Dermis blood vessel endothelial cell (primary cell): ENCODE results near the gene MAPK11. TPM values are rescaled to one million over a fixed set of nuclear protein-coding genes. Genes with fewer than 3 reads are reported as not detected.

Source experiments
- DNase-seq: peaks from one replicate; pipeline ENCODE4 v3.0.0; 2010
- total RNA-seq: library from RNA; depleted of rRNA; stranded (reverse); fragments of >200 nt; gene quantifications from 2 replicates; pipeline ENCODE4 v1.2.3, GENCODE V29; 2014

Gene MAPK11
- total RNA-seq, 1 donor from 2014 or later = 41.7 TPM

DNA sequence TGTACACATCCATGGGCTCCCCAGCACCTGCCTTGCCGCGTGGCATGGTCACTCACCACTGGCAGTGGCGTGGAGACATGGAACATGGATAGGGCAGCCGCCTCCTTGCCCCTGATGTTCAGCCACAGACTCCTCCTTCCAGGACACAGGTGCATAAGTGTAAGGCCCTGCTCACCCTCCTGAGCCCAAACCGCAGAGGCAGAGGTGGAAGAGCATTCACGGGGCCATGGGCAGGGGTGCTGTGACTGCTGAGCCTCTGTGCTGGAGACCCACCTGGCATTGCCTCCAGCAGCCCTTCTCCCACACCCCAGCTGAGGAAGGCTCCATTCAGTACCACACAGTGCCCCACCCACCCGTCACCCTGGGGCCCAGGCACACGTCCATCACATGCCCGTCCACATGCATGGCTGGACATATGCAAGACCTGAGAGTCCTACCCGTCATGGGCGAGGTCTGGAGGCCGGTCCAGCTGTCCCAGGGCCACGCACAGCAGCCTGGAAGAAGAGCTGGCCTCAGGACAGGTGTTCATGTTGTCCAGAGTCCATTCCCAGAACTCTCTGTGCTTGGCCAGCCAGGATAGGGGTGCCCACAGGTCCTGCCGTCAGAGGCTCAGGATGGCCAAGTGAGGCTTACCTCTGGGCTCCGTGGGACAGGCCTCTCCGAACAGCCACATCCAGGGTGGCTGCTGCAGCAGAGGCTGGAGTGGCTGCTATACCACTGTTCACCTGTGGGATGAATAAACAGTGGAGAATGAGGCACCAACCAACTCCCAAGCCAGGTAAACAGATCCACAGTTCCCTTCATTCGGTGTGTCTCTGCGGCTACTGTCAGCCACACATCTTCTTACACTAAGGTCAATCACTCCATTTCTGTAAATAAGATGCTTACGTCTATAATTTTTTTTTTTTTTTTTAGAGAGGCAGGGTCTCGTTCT, 23.7 kb downstream of the MAPK11 start:
- DNase-seq = peak; percentile 13

GRCh38 chr22:50245214-50246072, 24.7 kb downstream of the MAPK11 start:
- DNase-seq = no peak

GRCh38 chr22:50244420-50245213, 25.6 kb downstream of the MAPK11 start, which contains the start of gene TUBGCP6:
TSS of gene TUBGCP6 (minus strand) at chr22:50245023. CDS start at chr22:50244459, 564 bp downstream.
- DNase-seq = peak; percentile 96

- peak; percentile 27 for DNase-seq
Measured at GRCh38 chr22:50243685-50244419, 26.3 kb downstream of the MAPK11 start.

DNA sequence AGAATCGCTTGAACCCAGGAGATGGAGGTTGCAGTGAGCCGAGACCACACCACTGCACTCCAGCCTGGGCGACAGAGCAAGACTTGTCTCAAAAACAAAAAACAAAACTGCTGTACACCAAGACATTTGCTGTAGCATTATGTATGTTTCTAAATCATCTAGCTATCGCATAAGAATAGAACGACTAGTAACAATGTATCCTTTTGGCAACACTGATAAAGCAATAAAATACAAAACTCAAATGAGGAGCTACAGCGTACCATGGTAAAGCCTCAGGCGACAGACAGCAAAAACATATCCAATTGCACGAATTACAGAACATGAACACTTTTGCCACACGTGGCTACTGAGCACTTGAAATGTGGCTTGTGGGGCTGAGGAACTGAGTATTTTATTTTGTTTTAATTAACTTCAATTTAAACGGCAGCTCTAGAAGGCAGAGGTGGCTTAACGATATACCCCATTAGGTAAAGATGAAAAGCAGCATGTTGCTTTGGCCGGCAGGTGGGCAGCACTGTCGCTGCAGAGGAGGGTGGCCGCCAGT, 27.7 kb downstream of the MAPK11 start:
- no peak for DNase-seq

- peak; percentile 22 for DNase-seq
Measured at GRCh38 chr22:50238755-50239154, 31.4 kb downstream of the MAPK11 start.

DNA sequence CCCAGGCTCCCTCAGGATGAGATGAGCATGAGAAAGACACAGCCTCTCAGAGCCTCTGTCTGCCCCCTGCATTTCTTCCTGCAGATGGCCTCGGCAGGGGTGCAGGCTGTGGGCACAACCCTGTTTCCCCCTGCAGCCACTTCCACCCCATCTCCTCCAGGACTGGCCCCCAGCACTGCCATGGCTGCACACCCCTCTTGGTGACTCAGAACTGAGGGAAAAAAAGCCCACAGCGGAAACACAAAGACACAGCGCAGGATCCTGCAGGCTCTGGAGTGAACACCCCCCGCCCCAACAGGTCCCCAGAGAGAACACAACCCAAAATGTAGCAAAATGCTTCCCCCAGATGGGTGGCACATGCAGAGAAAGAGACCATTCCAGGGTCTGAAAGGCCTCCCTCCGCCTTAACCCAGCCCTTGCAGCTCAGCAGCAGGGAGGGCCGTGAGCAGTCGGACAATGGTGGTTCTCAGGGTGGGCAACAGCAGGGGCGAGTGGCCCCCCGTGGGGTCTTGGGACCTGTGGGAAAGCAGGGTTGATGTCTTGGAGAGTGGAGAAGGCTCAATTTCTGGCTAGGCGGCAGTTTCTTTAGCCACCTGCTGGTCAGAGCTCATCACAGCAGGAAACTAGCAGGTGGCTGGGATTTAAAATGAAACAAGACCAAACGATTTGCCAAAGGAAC, 33.3 kb downstream of the MAPK11 start:
- DNase-seq = peak; percentile 59

DNA sequence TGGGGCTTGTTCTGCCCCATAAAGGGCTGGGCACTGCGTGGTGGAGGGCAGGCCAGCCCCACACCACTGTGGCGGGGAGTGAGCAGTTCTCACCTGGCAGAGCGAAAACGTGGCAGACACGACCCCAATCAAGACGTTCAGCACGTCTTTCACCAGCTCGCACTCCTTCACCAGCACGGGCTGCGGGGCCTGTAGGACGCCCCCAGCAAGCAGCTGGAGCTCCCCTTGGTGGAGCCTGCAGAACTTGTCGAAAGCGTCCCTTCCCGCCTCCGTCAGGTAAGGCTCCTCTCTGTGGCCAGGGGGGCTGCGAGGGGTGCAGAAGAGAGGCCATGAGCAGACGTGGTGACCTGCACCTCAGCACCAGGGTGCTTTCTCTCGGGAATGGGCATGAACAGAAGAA, 37.0 kb downstream of the MAPK11 start:
- no peak for DNase-seq

DNA sequence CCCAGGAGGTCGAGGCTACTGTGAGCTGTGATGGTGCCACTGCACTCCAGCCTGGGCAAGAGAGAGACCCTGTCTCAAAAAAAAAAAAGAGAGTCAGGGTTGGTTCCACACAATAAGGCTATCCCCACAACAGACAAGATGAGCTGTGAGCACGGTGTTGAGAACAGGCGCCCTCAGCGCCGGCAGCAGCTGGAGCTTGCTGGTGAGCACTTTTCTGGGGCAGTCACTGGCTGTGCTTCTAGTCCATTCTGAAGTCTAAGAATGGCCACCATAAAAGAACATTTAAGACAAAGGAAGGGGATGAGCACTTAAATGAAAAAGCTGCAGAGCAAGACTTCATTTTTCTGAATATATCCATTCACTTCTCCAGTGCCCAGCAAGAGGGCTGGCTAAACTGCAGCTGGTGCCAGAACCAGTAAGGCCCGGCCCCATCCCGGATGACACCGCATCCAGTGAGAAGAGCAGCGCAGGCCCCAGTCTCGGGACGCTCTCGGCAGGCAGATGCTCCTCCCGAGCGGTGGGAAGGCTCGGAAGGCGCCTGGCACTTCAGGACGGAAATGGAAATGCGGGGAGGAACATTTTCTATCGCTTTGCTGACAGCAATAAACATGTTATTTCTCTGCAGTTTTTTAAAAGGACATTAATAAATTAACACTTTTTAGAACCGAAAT, 37.6 kb downstream of the MAPK11 start:
- DNase-seq = no peak

DNA sequence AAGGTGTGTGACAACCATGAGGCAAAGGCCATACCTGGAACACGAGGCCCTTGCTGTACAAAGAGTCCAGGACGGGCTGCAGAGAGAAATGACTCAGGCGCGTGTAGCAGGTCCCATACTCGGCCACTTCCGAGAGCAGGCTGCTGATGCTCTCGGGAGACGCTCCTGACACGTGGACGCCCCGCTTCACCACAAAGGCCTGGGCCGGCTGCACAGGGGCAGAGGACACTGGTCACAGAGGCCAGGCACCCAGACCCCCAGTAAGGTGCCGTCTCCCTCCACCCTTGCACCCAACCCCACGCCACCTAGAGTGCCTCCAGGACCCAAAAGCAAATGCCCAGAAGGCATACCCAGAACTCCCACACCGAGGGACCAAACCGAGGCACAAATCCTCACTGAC, 40.8 kb downstream of the MAPK11 start:
- no peak for DNase-seq

- no peak for DNase-seq
Measured at GRCh38 chr22:50228366-50228765, 41.8 kb downstream of the MAPK11 start.

DNA sequence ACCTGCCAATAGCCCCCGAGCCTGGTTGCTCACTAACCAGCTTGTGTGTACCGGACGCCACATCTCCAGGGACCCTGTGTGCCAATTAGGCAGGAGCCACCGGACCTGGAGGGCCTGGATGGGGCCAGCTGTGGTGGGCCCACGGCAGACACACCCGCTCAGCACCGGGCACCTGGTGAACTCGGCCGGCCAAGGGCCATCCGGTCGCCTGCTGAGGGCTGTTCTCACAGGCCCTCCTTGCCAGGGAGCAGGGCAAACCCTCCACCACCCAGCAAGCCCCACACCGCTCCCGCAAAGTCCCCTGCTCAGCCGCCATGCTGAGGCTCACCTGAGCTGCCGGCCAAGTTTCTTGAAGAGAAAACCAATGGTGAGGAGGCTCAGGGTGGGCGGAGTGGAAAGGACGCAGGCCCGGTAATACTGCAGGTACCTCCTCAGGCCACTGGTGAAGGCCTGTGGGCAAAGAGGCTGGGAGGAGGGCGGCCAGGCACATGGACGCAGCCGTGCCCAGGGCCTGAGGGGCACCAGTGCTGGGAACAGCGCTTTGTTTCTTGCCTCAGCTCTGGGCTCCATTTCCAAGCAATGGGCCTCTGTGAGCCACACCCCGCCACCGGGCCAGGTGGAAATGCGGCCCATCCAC, 42.5 kb downstream of the MAPK11 start:
- no peak for DNase-seq

GRCh38 chr22:50226875-50227165, 43.4 kb downstream of the MAPK11 start:
- no peak for DNase-seq

DNA sequence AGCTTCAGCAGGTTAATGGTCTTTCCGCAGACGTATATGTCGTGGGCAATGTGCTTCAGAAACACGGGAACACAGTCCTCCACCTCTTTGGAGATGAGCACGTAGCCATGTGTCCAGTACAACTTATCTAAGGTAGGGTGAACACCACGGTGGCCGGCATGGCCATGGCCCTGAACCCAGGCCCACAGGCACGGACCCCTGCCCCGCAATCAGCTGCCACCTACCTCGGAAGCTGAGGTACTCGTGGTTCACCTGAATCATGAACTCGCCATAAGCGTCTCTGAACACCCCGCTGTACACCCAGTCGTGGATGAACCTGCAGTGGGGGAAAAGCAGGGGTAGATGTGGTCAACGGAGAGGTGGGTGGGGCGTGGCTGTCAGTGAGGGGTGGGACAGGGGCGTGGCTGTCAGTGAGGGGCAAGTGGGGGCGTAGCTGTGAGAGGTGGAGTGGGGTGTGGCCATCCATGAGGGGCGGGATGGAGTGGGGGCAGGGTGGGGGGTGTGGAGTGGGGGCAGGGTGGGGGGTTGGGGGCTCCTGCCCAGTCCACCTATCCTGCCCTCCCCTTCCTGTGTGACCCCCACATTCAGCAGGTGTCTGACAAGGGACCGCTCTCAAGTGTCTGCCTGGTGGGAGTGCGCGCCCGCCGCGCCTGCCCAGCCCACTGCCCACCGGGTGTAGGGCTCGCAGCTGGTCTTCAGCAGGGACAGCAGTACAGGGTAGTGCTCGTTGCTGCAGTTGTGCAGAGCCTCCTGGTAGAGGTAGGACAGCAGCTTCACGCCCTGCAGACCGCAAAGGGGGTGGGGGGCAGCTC, 43.9 kb downstream of the MAPK11 start:
- no peak for DNase-seq

DNA sequence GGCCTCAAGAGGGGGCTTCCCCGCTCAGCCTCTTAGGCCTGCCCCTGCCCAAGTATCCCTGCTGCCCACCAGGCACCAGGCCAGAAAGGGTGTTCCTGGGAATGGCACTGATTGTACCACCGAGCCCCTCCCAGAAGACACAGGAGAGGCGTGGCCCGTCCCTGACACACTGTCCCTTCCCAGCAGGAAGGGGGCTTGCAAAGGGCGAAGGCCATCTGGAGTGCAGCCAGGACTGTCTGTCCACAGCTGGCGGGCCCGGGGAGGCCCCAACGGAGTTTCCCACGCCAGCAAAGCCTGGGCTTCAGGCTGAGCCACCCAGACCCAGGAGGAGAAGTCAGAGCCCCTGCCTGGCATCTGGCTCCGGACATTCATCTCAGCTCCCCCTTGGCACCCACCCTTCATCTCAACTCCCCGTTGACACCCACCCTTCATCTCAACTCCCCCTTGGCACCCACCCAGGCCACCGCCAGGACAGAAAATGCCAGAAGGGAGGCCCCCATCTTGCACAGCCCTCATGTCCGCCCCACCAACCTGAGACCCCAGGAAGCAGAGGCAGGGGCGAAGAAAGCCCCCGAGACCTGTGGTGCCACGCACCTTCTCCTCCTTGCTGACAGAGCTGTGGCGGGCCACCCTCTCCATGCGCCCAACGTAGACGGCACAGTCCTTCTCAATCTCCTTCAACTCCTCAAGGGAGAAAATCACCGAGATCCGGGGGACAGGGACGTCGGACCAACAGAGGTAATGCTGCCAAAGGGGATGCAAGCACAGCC, 44.8 kb downstream of the MAPK11 start:
- DNase-seq = no peak

DNA sequence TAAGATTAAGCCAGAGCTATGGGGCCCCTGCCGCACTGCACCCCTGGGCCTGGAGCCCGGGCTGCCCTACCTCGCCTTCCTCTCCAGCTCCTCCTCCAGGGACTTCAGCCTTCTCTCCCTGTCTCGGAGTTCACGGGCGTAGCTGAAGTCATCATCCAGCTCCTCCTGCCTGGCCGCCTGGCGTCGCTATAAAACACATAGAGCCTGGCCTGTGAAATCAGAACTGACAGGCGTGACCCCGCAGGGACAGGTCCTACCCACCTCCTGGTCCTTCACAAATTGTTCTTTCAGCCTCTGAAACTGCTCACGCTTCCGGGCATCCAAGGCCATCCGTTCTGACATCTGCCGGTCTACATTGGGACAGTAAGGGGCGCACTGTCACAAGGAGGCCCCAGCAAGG, 46.1 kb downstream of the MAPK11 start:
- no peak for DNase-seq

GRCh38 chr22:50222508-50222907, 47.7 kb downstream of the MAPK11 start:
- no peak for DNase-seq
